GM10248 (cell line): ENCODE measurements around the gene PDE2A.

Experiments used
- CTCF ChIA-PET: fragments of 300-600 bp; sonication (Branson Sonifier 250); formaldehyde crosslinking; extraction: SDS; loops from one replicate; lab custom pipeline; 2021; ENCODE audit warnings: antibody characterized with exemption; lab: Yijun Ruan, JAX
- POLR2A ChIA-PET: fragments of 350-650 bp; sonication (Branson Sonifier 250); formaldehyde crosslinking; extraction: SDS; loops from one replicate; lab custom pipeline; 2020; ENCODE audit warnings: antibody characterized with exemption; lab: Yijun Ruan, JAX
- DNase-seq: peaks from one replicate; pipeline ENCODE4 v3.0.0; 2012; ENCODE audit errors: extremely low spot score
- CTCF ChIP-seq: IDR thresholded peaks from 2 replicates; pipeline ENCODE4 v1.5.1; 2012; ENCODE audit warnings: mild to moderate bottlenecking, low read depth; ENCODE audit errors: extremely low read depth, missing control alignments, control extremely low read depth

The PDE2A gene

GRCh38 chr11:72712841-72713240 is 38.6 kb upstream of the PDE2A start:
- CTCF ChIA-PET, result no interaction called here
- no peak for DNase-seq
- POLR2A ChIA-PET, result no interaction called here
- TF ChIP-seq CTCF, result no peak

DNA sequence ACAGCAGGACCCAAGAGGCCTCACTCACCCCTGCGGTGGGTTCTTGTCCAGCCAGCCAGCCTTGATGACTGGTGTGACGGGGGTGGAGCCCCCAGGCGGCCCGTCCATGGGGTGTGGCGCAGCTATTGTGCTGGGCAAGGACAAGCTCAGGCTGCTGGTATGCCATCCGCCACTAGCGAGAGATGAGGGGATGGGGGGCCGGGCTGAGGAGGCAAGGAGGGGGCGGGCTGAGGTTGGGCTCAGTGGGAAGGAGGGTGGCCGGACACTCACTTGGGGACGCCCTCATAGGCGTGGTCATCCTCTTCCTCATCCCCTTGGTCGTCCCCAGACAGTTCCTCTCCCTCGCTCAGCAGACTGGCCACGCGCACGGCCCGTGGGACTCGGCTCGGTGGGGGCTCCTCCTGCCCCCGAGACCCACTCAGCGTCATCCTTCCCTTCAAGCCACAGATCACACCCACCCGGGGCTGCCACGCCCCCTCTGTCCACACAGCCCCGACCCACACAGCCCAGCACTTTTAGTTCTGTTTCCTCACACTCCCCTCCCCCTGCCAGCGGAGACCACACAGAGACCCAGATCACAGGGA is 38.0 kb upstream of the PDE2A start:
- POLR2A ChIA-PET, result no interaction called here
- DNase-seq, result no peak
- TF ChIP-seq CTCF, result no peak
- CTCF ChIA-PET, result no interaction called here

GRCh38 chr11:72711141-72711540 is 36.9 kb upstream of the PDE2A start:
- DNase-seq, result no peak
- ChIA-PET CTCF (interaction anchor here (1.0 kb wide), 1 partner anchor 27 kb away, joined by 4 read pairs; no protein-coding TSS in a partner anchor), POLR2A (no interaction called here)
- TF ChIP-seq CTCF, result no peak

DNA sequence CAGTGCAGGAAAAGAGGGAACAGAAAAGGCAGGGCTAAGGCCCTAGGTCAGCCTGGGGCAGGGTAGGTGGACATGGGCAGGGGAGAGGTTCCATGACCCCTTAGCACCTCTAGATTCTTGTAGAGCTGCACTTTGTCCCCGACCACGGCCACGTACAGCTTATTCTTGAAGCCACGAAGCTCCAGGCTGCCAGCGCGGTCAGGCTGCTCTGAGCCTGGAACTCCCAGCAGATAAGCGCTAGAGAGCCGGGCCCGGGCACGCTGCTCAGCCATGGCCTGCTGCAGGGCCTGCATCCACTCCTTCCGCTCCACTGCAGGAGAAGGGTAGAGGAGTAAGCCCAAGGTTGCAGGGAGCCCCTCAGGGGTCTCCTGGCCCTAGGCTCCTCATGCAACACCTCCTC is 36.1 kb upstream of the PDE2A start:
- ChIA-PET POLR2A (no interaction called here), CTCF (interaction anchor here (1.0 kb wide), 1 partner anchor 26 kb away, joined by 4 read pairs; no protein-coding TSS in a partner anchor)
- no peak for DNase-seq
- TF ChIP-seq CTCF, result no peak

DNA sequence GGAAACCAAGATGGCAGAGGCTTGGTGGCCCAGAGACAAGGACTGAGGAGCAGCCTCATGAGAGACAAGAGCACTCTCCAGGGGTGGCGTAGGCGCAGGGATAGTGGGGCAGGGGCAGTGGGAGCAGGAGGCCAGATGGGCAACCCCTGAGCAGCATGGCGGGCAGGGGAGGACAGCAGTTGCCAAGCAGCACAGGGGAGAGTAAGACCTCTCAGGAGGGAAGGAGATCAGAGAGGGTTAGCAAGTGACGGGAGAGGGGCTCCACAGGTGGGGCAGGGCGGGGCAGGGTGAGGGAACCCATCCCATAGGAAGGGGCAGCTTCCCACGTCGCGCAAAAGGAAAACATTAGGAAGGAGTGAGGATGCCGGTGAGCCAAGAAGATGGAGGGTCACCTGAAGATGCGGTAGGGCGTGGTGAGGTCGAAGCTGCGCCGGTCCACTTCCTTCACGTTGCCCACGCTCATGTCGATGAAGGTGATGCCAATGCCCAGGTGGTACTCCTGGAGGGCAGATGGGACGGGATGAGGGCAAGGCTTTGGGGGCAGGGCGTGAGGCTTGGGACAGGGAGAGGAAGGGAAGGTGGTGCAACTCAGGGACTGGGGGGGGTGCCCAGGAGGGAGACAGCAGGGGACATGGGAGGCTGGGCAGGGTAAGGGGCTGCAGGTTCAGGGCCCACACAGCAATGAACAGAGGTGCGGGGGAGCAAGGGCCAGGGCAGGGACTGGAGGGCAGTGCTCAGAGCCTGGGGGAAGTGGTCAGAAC is 35.4 kb upstream of the PDE2A start:
- POLR2A ChIA-PET, result interaction anchor here (0.6 kb wide), 2 partner anchors 148 to 526 kb away, joined by 3 read pairs; no protein-coding TSS in a partner anchor
- CTCF ChIA-PET, result interaction anchor here (1.0 to 1.9 kb wide), 3 partner anchors 10 to 25 kb away, joined by 4 to 10 read pairs (median 4); no protein-coding TSS in a partner anchor

More for the DNA sequence above, 35.4 kb upstream of the PDE2A start:
- no peak for TF ChIP-seq CTCF
- DNase-seq, result no peak
